ENCODE results near the gene C1orf210.

The C1orf210 gene

GRCh38 chr1:43232482-43232881 is 52.9 kb downstream of the C1orf210 start:
- no peaks in the 10 kb centered on the region for H3K36me3 ChIP-seq (ENCODE audit: insufficient read depth, insufficient read length, low read length)
- no peak overlapping the region for H3K4me3 ChIP-seq (ENCODE audit: insufficient read length, low read depth)
- DNase-seq (ENCODE audit: low read depth, low spot score) = no peak
- TF ChIP-seq SUZ12 (IDR thresholded peaks at IDR 0.05; ENCODE audit: extremely low read depth, insufficient read depth, insufficient read length) (no peak), YY1 (IDR thresholded peaks at IDR 0.05; ENCODE audit: insufficient read depth, insufficient read length) (no peak)
- H3K9me3 ChIP-seq (ENCODE audit: insufficient read depth, low read length) = no peaks in the 10 kb centered on the region
- H3K9ac ChIP-seq (ENCODE audit: insufficient read length, low read depth) = no peak overlapping the region
- H3K27me3 ChIP-seq (ENCODE audit: insufficient read depth, insufficient read length) = no peaks in the 10 kb centered on the region
- H3K4me1 ChIP-seq (ENCODE audit: insufficient read depth, insufficient read length) = peaks cover 11% of the 10 kb centered on the region

GRCh38 chr1:43232074-43232473 is 53.3 kb downstream of the C1orf210 start:
- Histone ChIP-seq H3K4me1 (ENCODE audit: insufficient read depth, insufficient read length) (peaks cover 13% of the 10 kb centered on the region), H3K36me3 (ENCODE audit: insufficient read depth, insufficient read length, low read length) (no peaks in the 10 kb centered on the region), H3K27me3 (ENCODE audit: insufficient read depth, insufficient read length) (no peaks in the 10 kb centered on the region), H3K9me3 (ENCODE audit: insufficient read depth, low read length) (no peaks in the 10 kb centered on the region), H3K4me3 (ENCODE audit: insufficient read length, low read depth) (no peak overlapping the region), H3K9ac (ENCODE audit: insufficient read length, low read depth) (no peak overlapping the region)
- DNase-seq (ENCODE audit: low read depth, low spot score) = no peak
- TF ChIP-seq ZNF274 (IDR thresholded peaks at IDR 0.05; ENCODE audit: low read depth, low read length) = no peak
- no peak for TF ChIP-seq YY1 (IDR thresholded peaks at IDR 0.05; ENCODE audit: insufficient read depth, insufficient read length)
- no peak for TF ChIP-seq SUZ12 (IDR thresholded peaks at IDR 0.05; ENCODE audit: extremely low read depth, insufficient read depth, insufficient read length)

Data from NT2/D1 (cell line).